Measurements from ENCODE around the gene HOXB9.

Gene HOXB9

DNA sequence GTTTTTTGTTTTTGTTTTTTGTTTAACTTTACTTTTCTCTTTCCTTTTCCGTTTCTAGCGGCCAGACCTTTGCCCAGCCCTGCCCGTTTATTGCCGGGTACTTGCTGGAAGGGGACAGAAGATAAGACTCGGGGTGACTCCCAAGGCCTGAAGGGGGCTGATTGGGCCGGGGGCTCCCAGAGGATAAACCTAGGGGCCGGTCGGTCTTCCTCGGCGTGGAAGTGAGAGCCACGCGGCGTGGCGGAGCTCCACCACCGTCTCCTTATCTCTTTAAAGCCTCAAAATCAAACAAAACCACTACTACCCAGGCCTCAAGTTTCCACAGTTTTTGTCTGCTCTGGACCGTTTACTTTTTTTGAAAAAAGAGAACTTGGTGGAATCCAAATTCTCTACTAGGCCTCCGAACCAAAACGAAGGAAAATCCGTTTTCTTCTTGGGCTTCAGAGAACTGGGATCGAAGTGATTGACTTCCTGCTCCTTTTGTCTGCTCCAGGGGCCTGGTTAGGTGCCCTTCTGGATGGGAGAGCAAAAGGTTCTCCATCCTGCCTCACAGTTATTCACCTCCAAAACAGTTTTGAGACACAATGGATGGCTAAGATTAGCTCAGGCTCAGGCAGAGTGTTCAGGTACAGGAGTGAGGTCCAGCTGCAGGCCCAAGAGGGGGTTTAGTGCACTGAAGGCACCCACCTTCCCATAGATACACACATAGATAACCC is 8.5 kb upstream of the HOXB9 start:
- H3K27me3 ChIP-seq (ENCODE audit: insufficient read depth, poor library complexity, severe bottlenecking): peaks cover 76% of the 10 kb centered on the region
- no peak for DNase-seq (ENCODE audit: low read depth in 1 of 2, low spot score in 1 of 2)
- H3K27ac ChIP-seq (replicated peaks): no peak overlapping the region
- TF ChIP-seq, protein P1, sequence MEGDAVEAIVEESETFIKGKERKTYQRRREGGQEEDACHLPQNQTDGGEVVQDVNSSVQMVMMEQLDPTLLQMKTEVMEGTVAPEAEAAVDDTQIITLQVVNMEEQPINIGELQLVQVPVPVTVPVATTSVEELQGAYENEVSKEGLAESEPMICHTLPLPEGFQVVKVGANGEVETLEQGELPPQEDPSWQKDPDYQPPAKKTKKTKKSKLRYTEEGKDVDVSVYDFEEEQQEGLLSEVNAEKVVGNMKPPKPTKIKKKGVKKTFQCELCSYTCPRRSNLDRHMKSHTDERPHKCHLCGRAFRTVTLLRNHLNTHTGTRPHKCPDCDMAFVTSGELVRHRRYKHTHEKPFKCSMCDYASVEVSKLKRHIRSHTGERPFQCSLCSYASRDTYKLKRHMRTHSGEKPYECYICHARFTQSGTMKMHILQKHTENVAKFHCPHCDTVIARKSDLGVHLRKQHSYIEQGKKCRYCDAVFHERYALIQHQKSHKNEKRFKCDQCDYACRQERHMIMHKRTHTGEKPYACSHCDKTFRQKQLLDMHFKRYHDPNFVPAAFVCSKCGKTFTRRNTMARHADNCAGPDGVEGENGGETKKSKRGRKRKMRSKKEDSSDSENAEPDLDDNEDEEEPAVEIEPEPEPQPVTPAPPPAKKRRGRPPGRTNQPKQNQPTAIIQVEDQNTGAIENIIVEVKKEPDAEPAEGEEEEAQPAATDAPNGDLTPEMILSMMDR (IDR thresholded peaks at IDR 0.05; ENCODE audit: insufficient read depth, low read length): no peak
- TF ChIP-seq, protein P2, sequence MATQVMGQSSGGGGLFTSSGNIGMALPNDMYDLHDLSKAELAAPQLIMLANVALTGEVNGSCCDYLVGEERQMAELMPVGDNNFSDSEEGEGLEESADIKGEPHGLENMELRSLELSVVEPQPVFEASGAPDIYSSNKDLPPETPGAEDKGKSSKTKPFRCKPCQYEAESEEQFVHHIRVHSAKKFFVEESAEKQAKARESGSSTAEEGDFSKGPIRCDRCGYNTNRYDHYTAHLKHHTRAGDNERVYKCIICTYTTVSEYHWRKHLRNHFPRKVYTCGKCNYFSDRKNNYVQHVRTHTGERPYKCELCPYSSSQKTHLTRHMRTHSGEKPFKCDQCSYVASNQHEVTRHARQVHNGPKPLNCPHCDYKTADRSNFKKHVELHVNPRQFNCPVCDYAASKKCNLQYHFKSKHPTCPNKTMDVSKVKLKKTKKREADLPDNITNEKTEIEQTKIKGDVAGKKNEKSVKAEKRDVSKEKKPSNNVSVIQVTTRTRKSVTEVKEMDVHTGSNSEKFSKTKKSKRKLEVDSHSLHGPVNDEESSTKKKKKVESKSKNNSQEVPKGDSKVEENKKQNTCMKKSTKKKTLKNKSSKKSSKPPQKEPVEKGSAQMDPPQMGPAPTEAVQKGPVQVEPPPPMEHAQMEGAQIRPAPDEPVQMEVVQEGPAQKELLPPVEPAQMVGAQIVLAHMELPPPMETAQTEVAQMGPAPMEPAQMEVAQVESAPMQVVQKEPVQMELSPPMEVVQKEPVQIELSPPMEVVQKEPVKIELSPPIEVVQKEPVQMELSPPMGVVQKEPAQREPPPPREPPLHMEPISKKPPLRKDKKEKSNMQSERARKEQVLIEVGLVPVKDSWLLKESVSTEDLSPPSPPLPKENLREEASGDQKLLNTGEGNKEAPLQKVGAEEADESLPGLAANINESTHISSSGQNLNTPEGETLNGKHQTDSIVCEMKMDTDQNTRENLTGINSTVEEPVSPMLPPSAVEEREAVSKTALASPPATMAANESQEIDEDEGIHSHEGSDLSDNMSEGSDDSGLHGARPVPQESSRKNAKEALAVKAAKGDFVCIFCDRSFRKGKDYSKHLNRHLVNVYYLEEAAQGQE (IDR thresholded peaks at IDR 0.05; ENCODE audit: insufficient replicate concordance, low read depth): no peak
- no peak for TF ChIP-seq POLR2AphosphoS5 (IDR thresholded peaks at IDR 0.05; ENCODE audit: low read depth)
- TF ChIP-seq SPI1 (IDR thresholded peaks at IDR 0.05; ENCODE audit: borderline replicate concordance, low read depth): no peak
- no peak for TF ChIP-seq GABPA (IDR thresholded peaks at IDR 0.05; ENCODE audit: low read depth)
- H3K4me3 ChIP-seq (replicated peaks; ENCODE audit: insufficient read depth, low read length): no peak overlapping the region

DNA sequence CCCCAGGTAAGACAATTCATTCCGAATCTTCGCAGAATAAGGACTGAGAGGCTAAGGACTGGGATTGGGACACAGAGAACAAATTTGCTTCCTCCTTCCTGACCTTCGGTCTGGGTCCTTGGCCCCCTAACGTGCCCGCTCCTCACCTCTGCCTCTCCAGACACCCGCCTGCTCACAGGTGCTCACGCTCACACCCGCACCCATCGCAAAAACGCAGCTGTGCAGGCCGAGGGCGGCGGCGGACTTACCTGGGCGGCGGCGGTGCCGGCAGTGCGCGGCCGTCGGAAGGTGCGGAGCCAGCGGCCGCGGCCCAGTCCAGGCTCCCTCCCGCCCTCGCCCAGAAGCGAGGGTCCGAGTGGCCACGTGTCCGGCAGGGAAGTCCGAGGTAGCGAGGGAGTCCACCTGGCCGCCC is 7.1 kb upstream of the HOXB9 start:
- DNase-seq (ENCODE audit: low read depth in 1 of 2, low spot score in 1 of 2): no peak
- no peak overlapping the region for H3K27ac ChIP-seq (replicated peaks)
- H3K4me3 ChIP-seq (replicated peaks; ENCODE audit: insufficient read depth, low read length): no peak overlapping the region
- peaks cover 85% of the 10 kb centered on the region for H3K27me3 ChIP-seq (ENCODE audit: insufficient read depth, poor library complexity, severe bottlenecking)
- TF ChIP-seq POLR2AphosphoS5 (IDR thresholded peaks at IDR 0.05; ENCODE audit: low read depth): no peak
- TF ChIP-seq, protein P2 (IDR thresholded peaks at IDR 0.05; ENCODE audit: insufficient replicate concordance, low read depth): no peak
- TF ChIP-seq GABPA (IDR thresholded peaks at IDR 0.05; ENCODE audit: low read depth): no peak
- TF ChIP-seq, protein P1 (IDR thresholded peaks at IDR 0.05; ENCODE audit: insufficient read depth, low read length): no peak
- no peak for TF ChIP-seq SPI1 (IDR thresholded peaks at IDR 0.05; ENCODE audit: borderline replicate concordance, low read depth)

DNA sequence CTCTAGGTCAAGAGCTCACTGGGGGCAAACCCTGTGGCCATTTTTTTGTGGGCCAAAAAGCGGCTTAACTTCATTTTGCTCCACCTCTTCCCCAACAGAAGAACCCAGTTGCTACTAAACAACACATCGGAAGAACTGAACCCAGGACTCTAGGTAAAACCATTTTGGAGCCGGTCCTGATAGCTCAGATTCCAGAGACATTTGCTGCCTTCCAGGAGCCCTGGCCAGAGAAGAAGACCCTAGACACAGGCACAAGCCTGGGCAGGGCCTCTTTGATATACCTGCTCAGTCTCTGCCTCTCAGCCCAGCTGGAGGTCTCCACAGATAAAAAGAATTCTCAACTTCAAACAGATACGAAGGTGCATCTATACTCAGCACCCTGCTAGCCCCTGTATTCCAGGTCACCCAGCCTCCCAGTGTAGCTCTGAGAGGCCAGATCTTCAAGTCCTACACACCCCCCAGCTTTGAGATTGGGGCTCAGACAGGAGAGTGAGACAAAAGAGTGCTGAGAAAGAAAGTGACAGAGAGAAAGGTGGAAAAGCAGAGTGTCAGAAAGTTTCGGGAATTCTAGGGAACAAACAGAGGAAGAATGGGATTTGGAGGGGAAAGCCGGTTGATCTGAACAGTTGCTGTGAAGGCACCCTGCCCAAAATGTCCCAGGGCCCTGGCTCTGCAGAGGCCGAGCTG is 6.6 kb upstream of the HOXB9 start:
- Histone ChIP-seq H3K4me3 (replicated peaks; ENCODE audit: insufficient read depth, low read length) (no peak overlapping the region), H3K27me3 (ENCODE audit: insufficient read depth, poor library complexity, severe bottlenecking) (peaks cover 87% of the 10 kb centered on the region), H3K27ac (replicated peaks) (no peak overlapping the region)
- DNase-seq (ENCODE audit: low read depth in 1 of 2, low spot score in 1 of 2): no peak
- TF ChIP-seq, protein P2 (IDR thresholded peaks at IDR 0.05; ENCODE audit: insufficient replicate concordance, low read depth): no peak
- TF ChIP-seq, protein P1 (IDR thresholded peaks at IDR 0.05; ENCODE audit: insufficient read depth, low read length): no peak
- TF ChIP-seq SPI1 (IDR thresholded peaks at IDR 0.05; ENCODE audit: borderline replicate concordance, low read depth): no peak
- no peak for TF ChIP-seq GABPA (IDR thresholded peaks at IDR 0.05; ENCODE audit: low read depth)
- no peak for TF ChIP-seq POLR2AphosphoS5 (IDR thresholded peaks at IDR 0.05; ENCODE audit: low read depth)
